IMR-90 (cell line): ENCODE results near the gene ADAMTS12.

Experiments used
- CTCF ChIP-seq: conservative IDR thresholded peaks from 2 replicates; pipeline ENCODE4 v1.5.1; 2012; ENCODE audit warnings: mild to moderate bottlenecking, low read depth, low read length, improper control_type of control experiment
- POLR2A ChIP-seq: IDR thresholded peaks from 2 replicates; pipeline ENCODE4 v1.6.1; 2012; ENCODE audit warnings: mild to moderate bottlenecking, low read depth, low read length

GRCh38 chr5:33531037-33531298 is 360.8 kb downstream of the ADAMTS12 start:
- TF ChIP-seq CTCF (no peak), POLR2A (no peak)
